ENCODE data around the gene WDPCP. TPM values are rescaled to one million over a fixed set of nuclear protein-coding genes. Genes with fewer than 3 reads are reported as not detected.
"Not testable (repeated sequence)": the region's sequence is repeated elsewhere in the genome, so short reads cannot be mapped to it uniquely, and the experiment has no call there.

WDPCP gene
- total RNA-seq, 1 donor, result 14.5 TPM

GRCh38 chr2:63344575-63345284 lies 243.5 kb downstream of the WDPCP start:
- H3K4me1 ChIP-seq (ENCODE audit: insufficient read depth, low read length), result no peaks in the 10 kb centered on the region
- no peak overlapping the region for H3K4me3 ChIP-seq (ENCODE audit: low read length)
- H3K9me3 ChIP-seq (ENCODE audit: low read depth, low read length), result peaks cover 26% of the 10 kb centered on the region
- no peaks in the 10 kb centered on the region for H3K27me3 ChIP-seq (ENCODE audit: insufficient read depth, low read length)

DNA sequence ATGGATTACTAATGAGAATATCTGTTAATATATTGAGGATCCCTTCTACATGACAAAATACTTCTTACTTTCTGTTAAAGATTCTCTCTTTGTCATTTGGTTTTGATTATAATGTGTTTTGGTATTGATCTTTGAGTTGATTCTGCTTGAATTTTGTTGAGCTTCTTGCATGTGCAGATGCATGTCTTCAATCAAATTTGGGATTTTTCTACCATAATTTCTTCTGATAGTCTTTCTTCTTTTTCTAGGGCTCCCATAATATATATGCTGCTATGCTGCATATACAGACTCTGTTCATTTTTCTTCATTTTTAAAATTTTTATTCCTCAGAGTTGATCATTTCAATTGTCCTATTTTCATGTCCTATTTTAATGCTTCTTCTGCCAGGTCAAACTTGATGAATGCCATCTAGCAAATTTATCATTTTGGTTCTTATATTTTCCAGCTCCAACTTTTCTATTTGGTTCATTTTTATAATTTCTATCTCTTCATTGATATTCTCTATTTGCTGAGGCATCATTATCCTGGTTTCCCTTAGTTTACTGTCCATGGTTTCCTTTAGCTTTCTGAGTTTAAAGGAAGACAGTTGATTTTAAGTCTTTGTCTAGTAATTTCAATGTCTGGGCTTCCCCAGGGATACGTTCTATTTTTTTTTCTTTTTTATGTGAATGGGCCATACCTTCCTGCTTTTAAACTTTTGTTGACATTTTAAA lies 244.7 kb downstream of the WDPCP start:
- no peak overlapping the region for H3K4me3 ChIP-seq (ENCODE audit: low read length)
- H3K9me3 ChIP-seq (ENCODE audit: low read depth, low read length), result peaks cover 26% of the 10 kb centered on the region
- no peaks in the 10 kb centered on the region for H3K4me1 ChIP-seq (ENCODE audit: insufficient read depth, low read length)
- no peaks in the 10 kb centered on the region for H3K27me3 ChIP-seq (ENCODE audit: insufficient read depth, low read length)

GRCh38 chr2:63340443-63340842 lies 247.8 kb downstream of the WDPCP start:
- Histone ChIP-seq H3K9me3 (ENCODE audit: low read depth, low read length) (peaks cover 26% of the 10 kb centered on the region), H3K4me3 (ENCODE audit: low read length) (no peak overlapping the region), H3K4me1 (ENCODE audit: insufficient read depth, low read length) (no peaks in the 10 kb centered on the region), H3K27me3 (ENCODE audit: insufficient read depth, low read length) (no peaks in the 10 kb centered on the region)

GRCh38 chr2:63334910-63335309 lies 253.4 kb downstream of the WDPCP start:
- H3K4me1 ChIP-seq (ENCODE audit: insufficient read depth, low read length), result no peaks in the 10 kb centered on the region
- no peak overlapping the region for H3K4me3 ChIP-seq (ENCODE audit: low read length)
- H3K27me3 ChIP-seq (ENCODE audit: insufficient read depth, low read length), result no peaks in the 10 kb centered on the region
- peaks cover 6% of the 10 kb centered on the region for H3K9me3 ChIP-seq (ENCODE audit: low read depth, low read length)

GRCh38 chr2:63326473-63326872 lies 261.8 kb downstream of the WDPCP start:
- H3K4me1 ChIP-seq (ENCODE audit: insufficient read depth, low read length), result no peaks in the 10 kb centered on the region
- H3K27me3 ChIP-seq (ENCODE audit: insufficient read depth, low read length), result no peaks in the 10 kb centered on the region
- no peak overlapping the region for H3K4me3 ChIP-seq (ENCODE audit: low read length)
- H3K9me3 ChIP-seq (ENCODE audit: low read depth, low read length), result peaks cover 7% of the 10 kb centered on the region

DNA sequence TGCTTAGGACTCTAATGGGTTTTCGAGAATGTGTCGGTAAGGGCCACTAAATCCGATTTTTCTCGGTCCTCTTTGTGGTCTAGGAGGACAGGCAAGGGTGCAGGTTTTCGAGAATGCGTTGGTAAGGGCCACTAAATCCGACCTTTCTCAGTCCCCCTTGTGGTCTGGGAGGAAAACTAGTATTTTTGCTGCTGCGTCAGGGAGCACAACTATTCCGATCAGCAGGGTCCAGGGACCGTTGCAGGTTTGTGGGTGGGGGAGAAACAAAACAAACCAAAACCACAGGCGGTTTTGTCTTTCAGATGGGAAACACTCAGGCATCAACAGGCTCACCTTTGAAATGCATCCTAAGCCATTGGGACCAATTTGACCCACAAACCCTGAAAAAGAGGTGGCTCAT lies 264.6 kb downstream of the WDPCP start:
- H3K27me3 ChIP-seq (ENCODE audit: insufficient read depth, low read length); H3K9me3 ChIP-seq (ENCODE audit: low read depth, low read length); H3K4me3 ChIP-seq (ENCODE audit: low read length); H3K4me1 ChIP-seq (ENCODE audit: insufficient read depth, low read length): not testable (repeated sequence)

GRCh38 chr2:63321973-63322372 lies 266.3 kb downstream of the WDPCP start:
- H3K27me3 ChIP-seq (ENCODE audit: insufficient read depth, low read length); H3K9me3 ChIP-seq (ENCODE audit: low read depth, low read length); H3K4me1 ChIP-seq (ENCODE audit: insufficient read depth, low read length); H3K4me3 ChIP-seq (ENCODE audit: low read length): not testable (repeated sequence)

GRCh38 chr2:63320669-63321068 lies 267.6 kb downstream of the WDPCP start:
- no peak overlapping the region for H3K4me3 ChIP-seq (ENCODE audit: low read length)
- no peaks in the 10 kb centered on the region for H3K9me3 ChIP-seq (ENCODE audit: low read depth, low read length)
- no peaks in the 10 kb centered on the region for H3K27me3 ChIP-seq (ENCODE audit: insufficient read depth, low read length)

GRCh38 chr2:63310614-63311013 lies 277.7 kb downstream of the WDPCP start:
- no peaks in the 10 kb centered on the region for H3K4me1 ChIP-seq (ENCODE audit: insufficient read depth, low read length)
- no peaks in the 10 kb centered on the region for H3K27me3 ChIP-seq (ENCODE audit: insufficient read depth, low read length)
- no peak overlapping the region for H3K4me3 ChIP-seq (ENCODE audit: low read length)
- H3K9me3 ChIP-seq (ENCODE audit: low read depth, low read length), result peaks cover 17% of the 10 kb centered on the region

More at GRCh38 chr2:63320669-63321068, 267.6 kb downstream of the WDPCP start:
- no peaks in the 10 kb centered on the region for H3K4me1 ChIP-seq (ENCODE audit: insufficient read depth, low read length)

- H3K9me3 ChIP-seq (ENCODE audit: low read depth, low read length), result peaks cover 44% of the 10 kb centered on the region
- no peak overlapping the region for H3K4me3 ChIP-seq (ENCODE audit: low read length)
- H3K4me1 ChIP-seq (ENCODE audit: insufficient read depth, low read length), result no peaks in the 10 kb centered on the region
- H3K27me3 ChIP-seq (ENCODE audit: insufficient read depth, low read length), result no peaks in the 10 kb centered on the region
These were observed 286.8 kb downstream of the WDPCP start for GRCh38 chr2:63301481-63301880.

- no peaks in the 10 kb centered on the region for H3K4me1 ChIP-seq (ENCODE audit: insufficient read depth, low read length)
- no peaks in the 10 kb centered on the region for H3K27me3 ChIP-seq (ENCODE audit: insufficient read depth, low read length)
- no peak overlapping the region for H3K4me3 ChIP-seq (ENCODE audit: low read length)
- peaks cover 44% of the 10 kb centered on the region for H3K9me3 ChIP-seq (ENCODE audit: low read depth, low read length)
These were observed 287.4 kb downstream of the WDPCP start for GRCh38 chr2:63300835-63301234.

DNA sequence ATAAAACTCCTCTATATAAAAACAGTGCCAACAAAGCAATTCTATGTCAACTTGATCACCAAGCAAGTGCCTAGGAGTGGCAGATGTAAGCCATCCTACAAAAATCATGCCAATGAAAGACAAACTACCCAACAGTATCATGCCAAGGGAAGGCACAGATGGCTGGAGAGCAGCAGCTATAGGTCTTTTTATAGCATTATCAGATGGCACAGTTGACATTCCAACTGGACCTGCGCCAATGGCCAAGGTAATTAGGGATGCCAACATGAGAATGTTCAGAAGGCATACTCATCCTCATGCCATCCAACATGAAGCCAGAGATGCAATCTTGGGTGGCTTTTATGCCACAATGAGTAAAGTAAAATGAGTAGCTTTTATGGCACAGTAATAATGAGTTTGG lies 300.3 kb downstream of the WDPCP start:
- Histone ChIP-seq H3K27me3 (ENCODE audit: insufficient read depth, low read length) (no peaks in the 10 kb centered on the region), H3K4me1 (ENCODE audit: insufficient read depth, low read length) (no peaks in the 10 kb centered on the region), H3K4me3 (ENCODE audit: low read length) (no peak overlapping the region), H3K9me3 (ENCODE audit: low read depth, low read length) (peaks cover 21% of the 10 kb centered on the region)

- not testable (repeated sequence) for H3K4me1 ChIP-seq (ENCODE audit: insufficient read depth, low read length); H3K27me3 ChIP-seq (ENCODE audit: insufficient read depth, low read length); H3K4me3 ChIP-seq (ENCODE audit: low read length)
- peaks cover 21% of the 10 kb centered on the region for H3K9me3 ChIP-seq (ENCODE audit: low read depth, low read length)
These were observed 301.8 kb downstream of the WDPCP start for GRCh38 chr2:63286520-63286919.

DNA sequence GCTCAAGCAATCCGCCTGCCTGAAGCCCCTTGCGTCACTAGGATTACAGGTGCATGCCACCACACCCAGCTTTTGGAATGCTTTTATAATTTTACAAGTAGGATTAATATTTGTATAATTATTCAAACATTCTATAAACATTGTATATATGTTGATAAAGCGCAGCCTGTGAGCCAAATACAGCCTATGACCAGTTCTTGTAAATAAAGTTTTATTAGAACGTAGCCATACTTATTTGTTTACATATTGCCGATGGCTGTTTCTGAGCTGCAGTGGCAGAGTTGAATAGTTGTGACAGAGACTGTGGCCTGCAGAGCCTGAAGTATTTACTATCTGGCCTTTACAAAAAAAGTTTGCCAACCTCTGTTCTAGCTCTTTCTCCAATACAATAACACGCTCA lies 305.0 kb downstream of the WDPCP start:
- Histone ChIP-seq H3K27me3 (ENCODE audit: insufficient read depth, low read length) (no peaks in the 10 kb centered on the region), H3K4me3 (ENCODE audit: low read length) (no peak overlapping the region), H3K4me1 (ENCODE audit: insufficient read depth, low read length) (no peaks in the 10 kb centered on the region), H3K9me3 (ENCODE audit: low read depth, low read length) (peaks cover 16% of the 10 kb centered on the region)

- Histone ChIP-seq H3K9me3 (ENCODE audit: low read depth, low read length) (peaks cover 44% of the 10 kb centered on the region), H3K4me1 (ENCODE audit: insufficient read depth, low read length) (no peaks in the 10 kb centered on the region), H3K4me3 (ENCODE audit: low read length) (no peak overlapping the region), H3K27me3 (ENCODE audit: insufficient read depth, low read length) (no peaks in the 10 kb centered on the region)
These were observed 315.7 kb downstream of the WDPCP start for GRCh38 chr2:63272560-63272959.

GRCh38 chr2:63270717-63271116 lies 317.6 kb downstream of the WDPCP start:
- H3K4me1 ChIP-seq (ENCODE audit: insufficient read depth, low read length), result no peaks in the 10 kb centered on the region
- peaks cover 37% of the 10 kb centered on the region for H3K9me3 ChIP-seq (ENCODE audit: low read depth, low read length)
- no peak overlapping the region for H3K4me3 ChIP-seq (ENCODE audit: low read length)

More at GRCh38 chr2:63270717-63271116, 317.6 kb downstream of the WDPCP start:
- H3K27me3 ChIP-seq (ENCODE audit: insufficient read depth, low read length), result no peaks in the 10 kb centered on the region

Data from mononuclear cell (primary cell).